Astrocyte (in vitro differentiated cells and primary cell): ENCODE measurements around the gene CASKIN1.

ENCODE experiments used
- EZH2 ChIP-seq: IDR thresholded peaks from 2 replicates; pipeline ENCODE4 v1.6.1; 2012; ENCODE audit warnings: mild to moderate bottlenecking, low read length, inconsistent platforms; ENCODE audit not compliant: insufficient read depth
- TF ChIP-seq, protein P1 (sequence below): IDR thresholded peaks from 2 replicates; pipeline ENCODE4 v1.5.1; 2011; ENCODE audit warnings: low read depth, mild to moderate bottlenecking, inconsistent platforms, low read length, moderate library complexity; ENCODE audit not compliant: insufficient read depth

DNA sequence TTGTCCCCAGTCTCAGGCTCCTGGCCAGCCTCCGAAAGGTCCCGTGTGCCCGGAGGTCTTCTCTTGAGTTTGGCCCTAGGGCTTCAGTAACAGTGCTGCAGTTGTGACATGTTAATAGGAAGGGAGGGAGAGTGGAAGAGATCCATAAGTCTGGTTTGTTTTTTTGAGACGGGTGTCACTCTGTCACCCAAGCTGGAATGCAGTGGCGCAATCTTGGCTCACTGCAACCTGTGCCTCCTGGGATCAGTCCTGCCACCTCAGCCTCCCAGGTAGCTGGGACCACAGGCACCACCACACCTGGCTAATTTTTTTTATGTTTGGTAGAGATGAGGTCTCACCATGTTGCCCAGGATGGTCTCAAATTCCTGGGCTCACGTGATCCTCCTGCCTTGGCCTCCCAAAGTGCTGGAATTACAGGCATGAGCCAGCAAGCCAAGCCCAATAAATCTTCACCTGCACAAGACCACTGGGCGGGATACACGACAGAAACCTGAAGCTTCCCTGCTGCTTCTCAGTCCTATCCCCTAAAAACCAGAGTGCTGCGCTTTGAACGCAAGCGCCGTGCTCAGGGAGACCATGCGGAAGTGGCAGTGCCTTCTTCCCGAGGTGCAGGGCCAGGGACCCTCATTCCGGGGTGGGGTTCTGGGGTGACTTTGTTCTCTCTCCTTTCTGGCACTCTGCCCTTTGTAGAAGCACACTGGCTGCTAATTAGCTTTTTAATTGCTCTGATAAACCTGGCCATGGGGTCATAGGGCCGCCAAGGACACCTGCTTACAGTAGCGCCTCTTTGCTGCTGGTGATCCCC is 29.9 kb downstream of the CASKIN1 start:
- TF ChIP-seq, protein P1, sequence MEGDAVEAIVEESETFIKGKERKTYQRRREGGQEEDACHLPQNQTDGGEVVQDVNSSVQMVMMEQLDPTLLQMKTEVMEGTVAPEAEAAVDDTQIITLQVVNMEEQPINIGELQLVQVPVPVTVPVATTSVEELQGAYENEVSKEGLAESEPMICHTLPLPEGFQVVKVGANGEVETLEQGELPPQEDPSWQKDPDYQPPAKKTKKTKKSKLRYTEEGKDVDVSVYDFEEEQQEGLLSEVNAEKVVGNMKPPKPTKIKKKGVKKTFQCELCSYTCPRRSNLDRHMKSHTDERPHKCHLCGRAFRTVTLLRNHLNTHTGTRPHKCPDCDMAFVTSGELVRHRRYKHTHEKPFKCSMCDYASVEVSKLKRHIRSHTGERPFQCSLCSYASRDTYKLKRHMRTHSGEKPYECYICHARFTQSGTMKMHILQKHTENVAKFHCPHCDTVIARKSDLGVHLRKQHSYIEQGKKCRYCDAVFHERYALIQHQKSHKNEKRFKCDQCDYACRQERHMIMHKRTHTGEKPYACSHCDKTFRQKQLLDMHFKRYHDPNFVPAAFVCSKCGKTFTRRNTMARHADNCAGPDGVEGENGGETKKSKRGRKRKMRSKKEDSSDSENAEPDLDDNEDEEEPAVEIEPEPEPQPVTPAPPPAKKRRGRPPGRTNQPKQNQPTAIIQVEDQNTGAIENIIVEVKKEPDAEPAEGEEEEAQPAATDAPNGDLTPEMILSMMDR = no peak
- no peak for TF ChIP-seq EZH2
